Activated T-helper 1 cell treated with anti-CD3 and anti-CD28 coated beads, Interleukin-2, amount 50 U/mL, for 16 hours (primary cell): ENCODE measurements around the gene TP53.

ENCODE experiments used
- DNase-seq, 2 donors: peaks; one replicate each; pipeline ENCODE4 v3.0.0-alpha.2; 2020; ENCODE audit warnings: low read depth in 1 of 2, low spot score in 1 of 2

The TP53 gene

GRCh38 chr17:7687072-7687907, at the start of gene TP53:
TP53 (minus strand) TSS chr17:7687490; CDS start chr17:7676594, 10,896 bp downstream.
- peak; percentile 69 to 80 for DNase-seq

GRCh38 chr17:7732981-7733539, 45.8 kb upstream of the TP53 start:
- DNase-seq = no peak

DNA sequence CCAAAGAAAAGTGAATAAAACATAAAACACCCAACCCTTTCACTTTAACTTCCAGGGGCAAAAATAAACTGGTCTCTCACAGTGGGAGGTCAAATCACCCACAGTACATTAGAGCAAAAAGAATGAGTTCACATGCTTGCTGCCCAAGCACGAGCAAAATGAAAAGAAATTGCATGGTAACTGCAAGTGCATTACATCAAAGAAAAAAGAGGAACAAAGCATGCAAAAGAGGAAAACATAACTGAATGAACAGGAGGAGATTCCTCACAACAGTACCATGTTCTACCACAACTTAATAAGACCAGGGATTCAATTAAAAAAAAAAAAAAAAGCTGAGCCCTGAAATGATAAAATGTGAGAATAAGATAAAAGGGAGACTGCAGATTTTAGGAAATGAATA, 42.5 kb upstream of the TP53 start:
- DNase-seq = no peak

- no peak for DNase-seq
Observed at GRCh38 chr17:7727886-7728285, 40.6 kb upstream of the TP53 start.

GRCh38 chr17:7721612-7722011, 34.3 kb upstream of the TP53 start:
- no peak for DNase-seq

GRCh38 chr17:7720125-7720524, 32.8 kb upstream of the TP53 start:
- no peak for DNase-seq

- DNase-seq = no peak
Observed at GRCh38 chr17:7719661-7720060, 32.4 kb upstream of the TP53 start.

DNA sequence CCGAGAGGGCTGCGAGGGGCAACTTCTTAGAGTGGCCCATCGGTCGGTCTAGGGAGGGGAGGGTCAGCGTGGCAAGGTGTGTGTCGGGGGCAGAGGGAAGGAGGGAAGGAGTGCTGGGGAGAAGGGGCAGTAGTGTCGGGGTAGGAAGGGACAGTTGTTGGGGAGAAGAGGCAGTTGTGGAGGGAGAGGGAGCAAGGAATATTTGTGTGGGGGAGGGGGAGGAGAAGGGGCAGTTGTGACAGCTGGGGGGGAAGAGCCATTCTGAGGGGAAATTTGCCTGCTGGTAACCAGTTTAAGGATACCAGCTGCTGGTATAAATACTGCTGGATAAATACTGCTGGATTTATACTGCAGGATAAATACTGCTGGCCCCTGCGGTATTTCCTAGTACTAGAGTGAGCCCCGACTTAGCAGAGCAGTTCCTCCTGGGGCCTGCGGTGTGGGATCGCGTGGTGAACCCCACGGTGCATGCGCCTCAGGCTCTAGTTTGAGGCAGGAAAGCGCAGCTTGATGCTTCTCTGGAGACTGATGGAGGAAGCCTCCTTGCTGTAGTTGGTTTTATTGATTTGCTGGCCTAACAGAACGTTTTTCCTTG, 30.6 kb upstream of the TP53 start:
- DNase-seq = no peak

DNA sequence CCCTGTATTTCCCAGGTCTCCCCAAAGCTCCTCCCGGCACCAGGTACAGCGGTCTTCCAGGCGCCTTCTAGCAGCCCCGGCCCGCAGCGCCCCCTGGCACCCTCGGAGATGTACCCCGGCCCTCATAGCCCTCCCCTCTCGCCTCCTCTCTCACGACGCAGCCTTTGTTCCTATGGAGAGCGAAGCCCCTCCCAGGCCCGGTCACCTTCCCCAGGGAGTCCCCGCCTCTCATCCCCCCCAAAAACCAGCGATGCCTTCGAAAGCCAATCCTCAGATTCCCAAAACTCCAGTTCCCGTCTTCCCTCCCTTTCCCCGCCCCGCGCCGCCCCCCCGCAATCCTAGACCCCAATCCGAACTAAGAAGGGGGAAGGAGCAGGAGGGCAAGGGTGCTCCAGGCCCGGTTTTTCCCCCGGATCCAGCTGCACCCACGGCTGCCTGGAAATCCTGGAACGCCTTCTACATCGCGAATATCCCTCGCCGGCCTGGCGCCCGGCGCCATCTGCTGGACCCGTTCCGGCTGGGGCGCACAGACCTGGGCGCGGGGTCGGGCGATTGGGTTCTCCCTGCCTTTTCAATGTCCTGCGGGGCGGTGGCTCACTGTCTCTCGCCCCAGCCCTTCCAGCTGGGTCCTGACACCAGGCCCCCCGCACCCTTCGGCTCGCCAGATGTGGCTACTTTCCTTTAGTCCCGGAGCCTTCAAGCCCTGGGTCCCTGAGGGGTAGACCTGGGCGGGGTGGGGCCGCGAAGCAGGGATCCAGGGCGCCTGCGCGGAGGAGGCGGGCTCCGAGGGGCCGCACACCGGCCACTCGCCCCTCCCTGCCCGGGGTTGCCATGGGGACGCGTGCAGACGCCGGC, 29.8 kb upstream of the TP53 start, which contains the start of gene DNAH2:
TSS of gene DNAH2 (plus strand) at position 844 of the 855 bp plus-strand sequence. CDS start 1,991 bp downstream, outside the sequence.
- DNase-seq = no peak

- DNase-seq = no peak
Observed at GRCh38 chr17:7715936-7716886, 28.9 kb upstream of the TP53 start.

DNA sequence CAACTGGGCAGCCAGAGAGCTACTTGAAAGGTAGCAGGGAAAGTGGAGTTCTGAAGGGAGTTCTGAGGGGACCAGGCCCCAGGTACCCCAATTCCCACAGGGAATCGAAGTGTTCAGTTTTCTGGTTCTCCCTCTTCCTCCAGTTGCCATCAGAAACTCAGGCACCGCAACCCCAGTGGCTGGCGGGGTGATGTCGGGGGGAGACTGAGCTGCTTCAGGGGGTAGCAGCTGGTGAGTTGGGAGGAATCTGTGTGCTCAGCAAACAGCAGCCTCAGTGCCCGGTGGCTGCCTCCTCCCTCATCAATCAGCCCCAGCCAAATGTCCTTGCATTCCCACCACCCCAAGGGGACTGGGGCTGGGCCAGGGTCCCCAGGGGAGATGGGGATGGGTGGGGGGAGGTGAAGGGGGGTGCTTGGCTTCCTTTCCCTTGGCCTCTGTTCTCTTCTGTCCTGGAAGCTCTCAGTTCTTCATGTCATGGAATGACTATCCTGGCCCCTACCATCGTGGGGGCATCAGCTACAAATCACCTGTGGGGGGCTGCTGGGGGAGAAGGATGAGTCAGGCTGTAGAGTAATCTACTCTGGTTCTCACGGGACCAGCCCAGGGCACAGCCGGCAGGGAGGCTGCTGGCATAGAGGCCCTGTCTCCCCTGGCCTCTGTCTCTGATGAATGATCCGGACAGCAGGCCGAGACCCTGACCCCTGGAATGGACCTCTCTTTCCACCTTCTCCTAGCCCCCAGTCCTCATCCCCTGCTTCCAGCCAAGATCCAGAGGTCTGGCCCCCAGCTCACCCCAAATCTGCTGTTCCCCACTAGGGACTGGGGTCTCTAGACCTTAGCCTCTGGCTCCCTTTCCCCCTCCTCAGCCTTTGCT, 27.7 kb upstream of the TP53 start:
- DNase-seq = no peak

- DNase-seq = no peak
Observed at GRCh38 chr17:7713782-7714181, 26.5 kb upstream of the TP53 start.

DNA sequence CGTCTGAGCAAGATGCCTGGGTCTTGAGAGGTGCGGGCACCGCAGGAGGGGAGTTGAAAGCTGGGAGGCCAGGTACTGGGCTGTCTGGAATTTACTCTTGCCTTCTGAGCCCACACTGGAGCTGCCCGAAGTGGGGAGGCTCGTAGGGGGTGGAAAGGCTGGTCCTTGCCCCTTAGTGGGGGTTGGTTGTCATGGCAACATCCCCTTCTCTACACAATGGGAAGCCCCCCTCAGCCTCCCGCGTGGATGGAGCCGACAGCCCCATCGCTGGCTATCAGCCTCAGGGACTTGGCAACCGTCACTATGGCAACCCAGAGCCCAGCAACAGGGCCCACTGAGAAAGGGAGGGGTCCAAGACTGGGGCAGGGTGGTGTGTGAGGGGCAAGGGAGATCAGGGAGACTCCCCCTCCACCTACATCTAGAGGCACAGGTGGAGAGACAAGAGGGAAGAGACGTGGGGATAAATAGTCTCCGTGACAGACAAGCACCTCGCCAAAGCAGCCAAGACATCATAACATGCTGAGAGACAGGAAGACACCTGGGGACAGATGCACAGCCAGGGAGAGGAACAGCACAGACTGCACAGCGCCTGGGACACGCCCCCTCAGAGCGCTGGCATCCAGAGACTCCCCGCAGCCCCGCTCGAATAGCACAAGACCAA, 25.0 kb upstream of the TP53 start:
- DNase-seq = no peak

DNA sequence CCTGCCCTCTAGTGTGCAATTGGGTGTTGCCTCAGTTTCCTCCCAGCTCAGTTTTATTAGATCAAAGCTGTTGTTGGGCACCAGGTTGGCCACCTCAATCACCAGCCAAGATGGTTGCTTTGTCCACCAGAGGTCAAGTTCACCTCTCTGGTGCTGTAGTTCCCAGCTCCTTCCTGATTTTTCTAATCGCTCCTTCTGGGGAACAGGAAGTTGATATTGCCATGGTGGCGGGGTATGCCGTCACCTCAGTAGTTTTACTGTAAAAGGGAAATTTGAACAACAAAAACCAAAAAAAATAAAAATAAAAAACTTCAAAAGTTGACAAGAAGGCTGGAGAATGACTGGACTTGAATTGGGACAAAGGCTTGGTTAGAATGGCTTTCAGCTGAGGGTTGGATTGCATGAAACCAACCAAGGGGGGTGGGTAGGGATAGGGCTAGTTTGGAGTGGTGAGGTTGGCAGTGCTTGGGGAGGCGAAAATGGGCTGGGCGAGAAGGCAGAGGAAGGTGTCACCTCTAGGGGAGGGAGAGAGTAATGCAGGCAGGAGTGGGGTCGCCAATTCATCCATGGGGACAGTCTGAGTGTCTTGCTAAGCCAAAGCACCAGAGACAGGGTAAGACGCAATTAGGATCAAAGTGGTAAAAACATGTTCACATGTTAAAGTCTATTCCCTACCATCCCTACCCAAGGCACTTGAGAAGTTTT, 23.9 kb upstream of the TP53 start:
- no peak for DNase-seq

DNA sequence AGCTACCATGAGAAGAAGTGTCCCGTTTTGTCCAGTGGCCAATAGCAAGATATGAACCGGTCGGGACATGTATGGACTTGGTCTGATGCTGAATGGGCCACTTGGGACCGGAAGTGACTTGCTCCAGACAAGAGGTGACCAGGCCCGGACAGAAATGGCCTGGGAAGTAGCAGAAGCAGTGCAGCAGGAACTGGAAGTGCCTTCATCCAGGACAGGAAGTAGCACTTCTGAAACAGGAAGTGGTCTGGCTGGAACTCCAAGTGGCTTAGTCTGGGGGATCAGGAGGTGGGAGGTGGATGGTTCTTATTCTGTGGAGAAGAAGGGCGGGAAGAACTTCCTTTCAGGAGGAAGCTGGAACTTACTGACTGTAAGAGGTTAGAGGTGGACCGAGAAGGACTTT, 23.0 kb upstream of the TP53 start:
- DNase-seq = no peak

DNA sequence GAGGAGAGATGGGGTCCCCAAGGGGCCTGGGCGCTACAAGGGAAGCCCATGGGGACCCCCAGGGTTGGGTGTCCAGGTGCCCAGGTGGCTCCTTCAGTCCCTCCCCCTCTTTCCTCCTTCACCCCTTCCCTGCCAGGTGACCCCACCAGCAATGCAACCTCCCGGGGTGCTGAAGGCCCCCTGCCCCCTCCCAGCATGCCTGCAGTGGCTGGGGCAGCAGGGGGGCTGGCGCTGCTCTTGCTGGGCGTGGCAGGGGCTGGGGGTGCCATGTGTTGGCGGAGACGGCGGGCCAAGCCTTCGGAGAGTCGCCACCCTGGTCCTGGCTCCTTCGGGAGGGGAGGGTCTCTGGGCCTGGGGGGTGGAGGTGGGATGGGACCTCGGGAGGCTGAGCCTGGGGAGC, 21.7 kb upstream of the TP53 start:
- DNase-seq = no peak

DNA sequence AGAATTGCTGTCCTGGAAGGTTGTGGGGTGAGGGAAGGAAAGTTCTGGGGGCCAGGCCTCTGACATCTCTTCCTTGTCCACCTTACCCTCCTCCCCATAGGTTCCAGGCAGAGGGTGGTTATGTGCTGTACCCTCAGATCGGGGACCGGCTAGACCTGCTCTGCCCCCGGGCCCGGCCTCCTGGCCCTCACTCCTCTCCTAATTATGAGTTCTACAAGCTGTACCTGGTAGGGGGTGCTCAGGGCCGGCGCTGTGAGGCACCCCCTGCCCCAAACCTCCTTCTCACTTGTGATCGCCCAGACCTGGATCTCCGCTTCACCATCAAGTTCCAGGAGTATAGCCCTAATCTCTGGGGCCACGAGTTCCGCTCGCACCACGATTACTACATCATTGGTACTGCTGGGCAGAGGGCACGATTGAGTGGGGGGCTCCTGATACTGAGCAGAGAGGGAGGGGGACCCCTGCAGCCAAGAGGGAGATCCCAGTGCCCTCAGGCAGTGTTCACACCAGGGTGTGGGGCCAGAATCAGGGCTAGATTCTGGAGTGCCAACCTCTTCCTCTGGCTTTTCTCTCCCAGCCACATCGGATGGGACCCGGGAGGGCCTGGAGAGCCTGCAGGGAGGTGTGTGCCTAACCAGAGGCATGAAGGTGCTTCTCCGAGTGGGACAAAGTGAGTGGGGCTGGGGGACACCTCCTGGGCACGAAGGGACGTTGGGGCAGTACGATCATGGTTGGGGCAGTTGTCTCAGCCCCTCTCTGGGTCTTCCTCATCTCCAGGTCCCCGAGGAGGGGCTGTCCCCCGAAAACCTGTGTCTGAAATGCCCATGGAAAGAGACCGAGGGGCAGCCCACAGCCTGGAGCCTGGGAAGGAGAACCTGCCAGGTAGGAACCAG, 20.8 kb upstream of the TP53 start:
- no peak for DNase-seq
